GM12801 (cell line): ENCODE results near the gene MAP3K9.

Experiments
- CTCF ChIP-seq: IDR thresholded peaks from one replicate; pipeline ENCODE4 v1.5.1; 2011; ENCODE audit warnings: control low read depth; ENCODE audit not compliant: insufficient read length; ENCODE audit errors: extremely low read depth

The MAP3K9 gene

GRCh38 chr14:70721542-70721941, 87.8 kb downstream of the MAP3K9 start:
- TF ChIP-seq CTCF, result no peak

- no peak for TF ChIP-seq CTCF
These were observed 90.8 kb downstream of the MAP3K9 start for GRCh38 chr14:70718383-70719118.

DNA sequence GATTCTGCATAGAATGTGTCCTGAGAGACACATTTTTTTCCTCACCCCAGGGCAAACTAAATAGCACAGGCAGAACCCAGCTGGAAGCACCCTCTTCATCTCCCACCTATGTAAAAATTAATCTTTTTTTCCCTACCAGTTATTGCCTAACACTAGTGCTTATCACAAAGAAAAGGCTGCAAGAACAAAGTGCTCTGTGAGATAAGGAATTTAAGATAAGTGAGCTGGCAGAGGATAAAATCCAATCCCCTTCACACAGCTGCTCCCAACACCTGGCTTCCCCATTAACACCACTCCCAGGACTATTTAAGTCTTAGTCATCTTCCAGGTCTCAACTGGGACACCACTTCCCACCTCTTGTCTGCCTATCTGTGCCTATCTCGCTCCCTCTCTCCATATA, 92.4 kb downstream of the MAP3K9 start:
- no peak for TF ChIP-seq CTCF

DNA sequence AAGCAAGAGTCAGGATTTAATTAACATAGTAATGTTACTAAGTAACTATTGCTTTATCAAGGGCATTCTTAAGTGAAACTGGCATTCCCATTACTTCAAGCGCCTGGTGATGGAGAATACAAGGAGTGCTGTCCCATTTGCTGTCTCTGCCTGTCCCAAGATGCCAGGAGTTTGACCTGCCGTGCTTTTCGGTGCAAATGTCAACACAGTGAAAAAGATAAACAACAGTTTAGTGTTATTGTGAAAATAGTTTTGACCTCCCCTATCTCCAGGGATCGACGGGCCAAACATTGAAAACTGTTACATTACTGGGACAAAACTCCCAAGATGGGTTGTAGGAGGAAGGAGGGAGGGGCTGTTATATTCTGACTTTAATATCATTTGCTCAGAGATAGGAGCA, 92.8 kb downstream of the MAP3K9 start:
- TF ChIP-seq CTCF, result no peak

DNA sequence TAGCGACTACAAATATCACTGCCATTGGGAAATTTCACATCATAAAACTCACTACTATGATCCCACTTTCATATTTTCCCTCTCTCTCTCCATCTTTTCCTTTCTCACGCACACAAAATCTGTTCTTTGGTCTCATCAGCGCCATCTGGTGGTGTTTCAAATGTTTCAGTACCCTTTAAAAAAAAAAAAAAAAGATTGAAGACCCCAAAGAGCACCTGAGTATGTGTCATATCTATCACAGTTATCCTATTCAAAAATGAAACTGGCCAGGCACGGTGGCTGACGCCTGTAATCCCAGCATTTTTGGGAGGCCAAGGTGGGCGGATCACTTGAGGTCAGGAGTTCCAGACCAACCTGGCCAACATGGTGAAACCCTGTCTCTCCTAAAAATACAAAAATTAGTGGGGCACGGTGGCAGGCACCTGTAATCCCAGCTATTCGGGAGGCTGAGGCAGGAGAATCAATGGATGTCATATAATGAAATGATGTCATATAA, 95.2 kb downstream of the MAP3K9 start:
- no peak for TF ChIP-seq CTCF

GRCh38 chr14:70713511-70713916, 95.8 kb downstream of the MAP3K9 start:
- TF ChIP-seq CTCF, result no peak

- TF ChIP-seq CTCF, result no peak
These were observed 96.2 kb downstream of the MAP3K9 start for GRCh38 chr14:70713096-70713495.
